Right kidney (tissue), 1 donor: ENCODE results near the gene SORBS2.
"Not testable (repeated sequence)": the region's sequence is repeated elsewhere in the genome, so short reads cannot be mapped to it uniquely, and the experiment has no call there.

ENCODE experiments used
- DNase-seq: peaks from one replicate; pipeline ENCODE4 v3.0.0-alpha.2; 2016

The SORBS2 gene

GRCh38 chr4:185559251-185559914 is 252.6 kb downstream of the SORBS2 start:
- not testable (repeated sequence) for DNase-seq

- no peak for DNase-seq
Measured at GRCh38 chr4:185554365-185555126, 257.4 kb downstream of the SORBS2 start.

- no peak for DNase-seq
Measured at GRCh38 chr4:185552254-185552653, 259.7 kb downstream of the SORBS2 start.

GRCh38 chr4:185550933-185551332 is 261.1 kb downstream of the SORBS2 start:
- DNase-seq, result no peak

GRCh38 chr4:185549095-185549639 is 262.8 kb downstream of the SORBS2 start:
- no peak for DNase-seq

GRCh38 chr4:185548587-185548986 is 263.4 kb downstream of the SORBS2 start:
- no peak for DNase-seq

GRCh38 chr4:185546335-185546734 is 265.7 kb downstream of the SORBS2 start:
- no peak for DNase-seq

GRCh38 chr4:185542626-185543315 is 269.2 kb downstream of the SORBS2 start:
- DNase-seq, result peak; percentile 49

- no peak for DNase-seq
Measured at GRCh38 chr4:185541251-185541727, 270.7 kb downstream of the SORBS2 start.

GRCh38 chr4:185540487-185541120 is 271.4 kb downstream of the SORBS2 start:
- no peak for DNase-seq

GRCh38 chr4:185540040-185540439 is 272.0 kb downstream of the SORBS2 start:
- DNase-seq, result no peak

- no peak for DNase-seq
Measured at GRCh38 chr4:185538806-185539205, 273.2 kb downstream of the SORBS2 start.

GRCh38 chr4:185536411-185536709 is 275.6 kb downstream of the SORBS2 start:
- peak; percentile 38 for DNase-seq

- DNase-seq, result peak; percentile 52
Measured at GRCh38 chr4:185535612-185536410, 276.2 kb downstream of the SORBS2 start.
